ENCODE results near the gene KIAA0513. TPM values are rescaled to one million over a fixed set of nuclear protein-coding genes. Genes with fewer than 3 reads are reported as not detected.
A peak's percentile ranks its signal among the peaks of the same experiment; 100 is the strongest.

Gene KIAA0513
- total and polyA plus RNA-seq, 2 of the 13 experiments (the other 11 are each of a cell fraction or from before 2014, with no cell fraction given): 1.8 TPM

- TF ChIP-seq ZNF281 (CRISPR knock-in tag; IDR thresholded peaks at IDR 0.05; ENCODE audit: borderline replicate concordance): peak; percentile 38; the same call in 1 of the 2 replicates
- peak; percentile 87 for TF ChIP-seq KDM6A (CRISPR knock-in tag; IDR thresholded peaks at IDR 0.05; ENCODE audit: low read depth)
- no peak for TF ChIP-seq ZSCAN5A (CRISPR knock-in tag; IDR thresholded peaks at IDR 0.05; ENCODE audit: borderline replicate concordance)
- peak; percentile 31; the same call in 1 of the 2 replicates for TF ChIP-seq DRAP1 (CRISPR knock-in tag; IDR thresholded peaks at IDR 0.05)
- TF ChIP-seq ZNF691 (CRISPR knock-in tag; IDR thresholded peaks at IDR 0.05; ENCODE audit: borderline replicate concordance, low read depth): peak; percentile 56; the same call in 1 of the 2 replicates
- TF ChIP-seq ZBTB7A (CRISPR knock-in tag; IDR thresholded peaks at IDR 0.05): 0 out of 2 replicates have a peak, but pooled peaks have one; percentile 36
- no peak for TF ChIP-seq KDM2A (CRISPR knock-in tag; IDR thresholded peaks at IDR 0.05; ENCODE audit: borderline replicate concordance, low read depth)
- peak; percentile 67; the same call in 1 of the 2 replicates for TF ChIP-seq PITX1 (CRISPR knock-in tag; IDR thresholded peaks at IDR 0.05)
- 0 out of 2 replicates have a peak, but pooled peaks have one; percentile 48 for TF ChIP-seq ZNF644 (CRISPR knock-in tag; IDR thresholded peaks at IDR 0.05; ENCODE audit: low read depth)
- peak; percentile 51; the same call in 1 of the 2 replicates for TF ChIP-seq ZFY (CRISPR knock-in tag; IDR thresholded peaks at IDR 0.05)
- TF ChIP-seq HNRNPLL (IDR thresholded peaks at IDR 0.05; ENCODE audit: low read depth, low read length, poor library complexity, severe bottlenecking): no peak
- no peak for TF ChIP-seq HINFP (CRISPR knock-in tag; IDR thresholded peaks at IDR 0.05; ENCODE audit: low read depth)
- TF ChIP-seq TEAD3 (CRISPR knock-in tag; optimal IDR thresholded peaks at IDR 0.05; ENCODE audit: borderline replicate concordance): peak; percentile 69
- peak; percentile 77 for TF ChIP-seq SAP130 (CRISPR knock-in tag; IDR thresholded peaks at IDR 0.05; ENCODE audit: low read depth)
- 0 out of 2 replicates have a peak, but pooled peaks have one; percentile 19 for TF ChIP-seq ZBED4 (CRISPR knock-in tag; IDR thresholded peaks at IDR 0.05; ENCODE audit: borderline replicate concordance)
- no peak for TF ChIP-seq RARG (CRISPR knock-in tag; IDR thresholded peaks at IDR 0.05; ENCODE audit: low read depth)
- TF ChIP-seq CBFB (CRISPR knock-in tag; IDR thresholded peaks at IDR 0.05): peak; percentile 86
- peak; percentile 60; the same call in 1 of the 2 replicates for TF ChIP-seq ZNF670 (CRISPR knock-in tag; IDR thresholded peaks at IDR 0.05; ENCODE audit: borderline replicate concordance)
Measured at GRCh38 chr16:85139881-85140339, 112.3 kb downstream of the KIAA0513 start (continued).

All from HepG2 (cell line).